Activated naive CD4-positive, alpha-beta T cell treated with anti-CD3 and anti-CD28 coated beads, Interleukin-2, amount 10 ng/mL, durations not matched to agents 7 days and 5 days (primary cell): ENCODE data around the gene TMBIM6.
A peak's percentile ranks its signal among the peaks of the same experiment; 100 is the strongest.
"Not testable (repeated sequence)": the region's sequence is repeated elsewhere in the genome, so short reads cannot be mapped to it uniquely, and the experiment has no call there.

ENCODE experiments used
- CTCF ChIA-PET: fragments of 350-600 bp; sonication (Branson Sonifier 250); formaldehyde crosslinking; loops from one replicate; lab custom pipeline; 2021; ENCODE audit warnings: antibody characterized with exemption; lab: Charles Lee
- DNase-seq: peaks from one replicate; pipeline ENCODE4 v3.0.0-alpha.2; 2020
- H3K27ac Mint-ChIP-seq: one replicate; pipeline ENCODE4 v1.8.0; 2021; ENCODE audit warnings: mild to moderate bottlenecking, moderate library complexity, mixed read lengths
- H3K27me3 Mint-ChIP-seq: one replicate; pipeline ENCODE4 v1.8.0; 2021; ENCODE audit warnings: mild to moderate bottlenecking, mixed read lengths
- H3K36me3 Mint-ChIP-seq: one replicate; pipeline ENCODE4 v1.8.0; 2021; ENCODE audit warnings: mixed read lengths
- H3K4me1 Mint-ChIP-seq: one replicate; pipeline ENCODE4 v1.8.0; 2021; ENCODE audit warnings: mixed read lengths
- H3K4me3 Mint-ChIP-seq: one replicate; pipeline ENCODE4 v1.8.0; 2021; ENCODE audit warnings: mild to moderate bottlenecking, moderate library complexity, mixed read lengths
- H3K9me3 Mint-ChIP-seq: one replicate; pipeline ENCODE4 v1.8.0; 2021; ENCODE audit warnings: mixed read lengths

TMBIM6 gene

GRCh38 chr12:49738721-49739120 is 2.6 kb upstream of the TMBIM6 start:
- CTCF ChIA-PET, result interaction anchor here (1.1 to 3.2 kb wide), 2 partner anchors 24 to 39 kb away, joined by 8 to 16 read pairs; no protein-coding TSS in a partner anchor
- H3K27ac Mint-ChIP-seq, H3K4me3 Mint-ChIP-seq, DNase-seq, H3K9me3 Mint-ChIP-seq: not testable (repeated sequence)
- H3K36me3 Mint-ChIP-seq, result peaks cover 15% of the 10 kb centered on the region
- peaks cover 27% of the 10 kb centered on the region for H3K4me1 Mint-ChIP-seq
- peaks cover 18% of the 10 kb centered on the region for H3K27me3 Mint-ChIP-seq

GRCh38 chr12:49740277-49740676 is 1.1 kb upstream of the TMBIM6 start:
- not testable (repeated sequence) for H3K4me3 Mint-ChIP-seq, H3K27ac Mint-ChIP-seq, DNase-seq, H3K9me3 Mint-ChIP-seq, H3K27me3 Mint-ChIP-seq
- CTCF ChIA-PET, result interaction anchor here (1.1 to 3.2 kb wide), 12 partner anchors 8 to 330 kb away, joined by 3 to 42 read pairs (median 6); partner anchors contain the start of gene BCDIN3D
- Mint-ChIP-seq H3K4me1 (peaks cover 39% of the 10 kb centered on the region), H3K36me3 (peaks cover 29% of the 10 kb centered on the region)

- peaks cover 37% of the 10 kb centered on the region for H3K36me3 Mint-ChIP-seq
- peak overlapping the region; percentile 97 for H3K27ac Mint-ChIP-seq
- H3K27me3 Mint-ChIP-seq, result peaks cover 4% of the 10 kb centered on the region
- DNase-seq, result peak; percentile 93
- CTCF ChIA-PET, result interaction anchor here (0.5 to 3.2 kb wide), 27 partner anchors 7 to 550 kb away, joined by 3 to 42 read pairs (median 5); partner anchors contain the start of genes BCDIN3D and FMNL3
- H3K4me1 Mint-ChIP-seq, result peaks cover 48% of the 10 kb centered on the region
- H3K9me3 Mint-ChIP-seq, result no peaks in the 10 kb centered on the region
- peak overlapping the region; percentile 80 for H3K4me3 Mint-ChIP-seq
Observed at GRCh38 chr12:49741882-49742620, 694 bp downstream of the TMBIM6 start.

- H3K9me3 Mint-ChIP-seq, result no peaks in the 10 kb centered on the region
- H3K27ac Mint-ChIP-seq, result no peak overlapping the region
- peaks cover 65% of the 10 kb centered on the region for H3K4me1 Mint-ChIP-seq
- CTCF ChIA-PET, result interaction anchor here (1.2 to 2.2 kb wide), 4 partner anchors 13 to 107 kb away, joined by 3 to 11 read pairs (median 6); no protein-coding TSS in a partner anchor
- no peaks in the 10 kb centered on the region for H3K27me3 Mint-ChIP-seq
- no peak for DNase-seq
- H3K4me3 Mint-ChIP-seq, result no peak overlapping the region
- H3K36me3 Mint-ChIP-seq, result peaks cover 47% of the 10 kb centered on the region
Observed at GRCh38 chr12:49744363-49744885, 3.1 kb downstream of the TMBIM6 start.

- Mint-ChIP-seq H3K9me3 (no peaks in the 10 kb centered on the region), H3K4me3 (no peak overlapping the region), H3K27me3 (no peaks in the 10 kb centered on the region), H3K36me3 (peaks cover 63% of the 10 kb centered on the region), H3K27ac (peak overlapping the region; percentile 65), H3K4me1 (peaks cover 76% of the 10 kb centered on the region)
- CTCF ChIA-PET, result interaction anchor here (1.5 to 3.6 kb wide), 5 partner anchors 9 to 111 kb away, joined by 5 to 20 read pairs (median 10); no protein-coding TSS in a partner anchor
- no peak for DNase-seq
Observed at GRCh38 chr12:49748306-49748705, 6.9 kb downstream of the TMBIM6 start.

- Mint-ChIP-seq H3K9me3 (no peaks in the 10 kb centered on the region), H3K27ac (peak overlapping the region; percentile 42), H3K36me3 (peaks cover 63% of the 10 kb centered on the region), H3K4me1 (peaks cover 76% of the 10 kb centered on the region), H3K27me3 (no peaks in the 10 kb centered on the region), H3K4me3 (no peak overlapping the region)
- CTCF ChIA-PET, result interaction anchor here (1.0 to 3.6 kb wide), 6 partner anchors 8 to 111 kb away, joined by 3 to 20 read pairs (median 8); partner anchors contain the start of gene TMBIM6
- no peak for DNase-seq
Observed at GRCh38 chr12:49748800-49749199, 7.4 kb downstream of the TMBIM6 start.

GRCh38 chr12:49750027-49750995 is 9.0 kb downstream of the TMBIM6 start:
- CTCF ChIA-PET, result interaction anchor here (1.0 to 3.6 kb wide), 5 partner anchors 9 to 392 kb away, joined by 3 to 20 read pairs (median 6); partner anchors contain the start of gene TMBIM6
- no peaks in the 10 kb centered on the region for H3K9me3 Mint-ChIP-seq
- no peaks in the 10 kb centered on the region for H3K27me3 Mint-ChIP-seq
- peak; percentile 37 for DNase-seq
- peaks cover 62% of the 10 kb centered on the region for H3K36me3 Mint-ChIP-seq
- H3K4me1 Mint-ChIP-seq, result peaks cover 66% of the 10 kb centered on the region
- peak overlapping the region; percentile 10 for H3K4me3 Mint-ChIP-seq
- H3K27ac Mint-ChIP-seq, result peak overlapping the region; percentile 78

GRCh38 chr12:49750996-49751393 is 9.6 kb downstream of the TMBIM6 start:
- Mint-ChIP-seq H3K4me3 (no peak overlapping the region), H3K36me3 (peaks cover 65% of the 10 kb centered on the region), H3K9me3 (no peaks in the 10 kb centered on the region), H3K4me1 (peaks cover 66% of the 10 kb centered on the region), H3K27me3 (no peaks in the 10 kb centered on the region), H3K27ac (peak overlapping the region; percentile 78)
- DNase-seq, result no peak
- CTCF ChIA-PET, result no interaction called here

- Mint-ChIP-seq H3K27ac (peak overlapping the region; percentile 91), H3K27me3 (no peaks in the 10 kb centered on the region), H3K4me1 (peaks cover 42% of the 10 kb centered on the region), H3K9me3 (no peaks in the 10 kb centered on the region), H3K4me3 (no peak overlapping the region), H3K36me3 (peaks cover 68% of the 10 kb centered on the region)
- no peak for DNase-seq
- CTCF ChIA-PET, result interaction anchor here (0.7 to 4.9 kb wide), 21 partner anchors 9 to 430 kb away, joined by 3 to 42 read pairs (median 4); partner anchors contain the start of genes NCKAP5L and TMBIM6
Observed at GRCh38 chr12:49761677-49762467, 20.5 kb downstream of the TMBIM6 start.

GRCh38 chr12:49762468-49762847 is 21.1 kb downstream of the TMBIM6 start:
- Mint-ChIP-seq H3K4me1 (peaks cover 42% of the 10 kb centered on the region), H3K27ac (peak overlapping the region; percentile 91), H3K4me3 (no peak overlapping the region), H3K36me3 (peaks cover 63% of the 10 kb centered on the region), H3K27me3 (peaks cover 3% of the 10 kb centered on the region), H3K9me3 (no peaks in the 10 kb centered on the region)
- CTCF ChIA-PET, result interaction anchor here (0.7 to 4.9 kb wide), 22 partner anchors 10 to 431 kb away, joined by 3 to 42 read pairs (median 4); partner anchors contain the start of genes NCKAP5L and TMBIM6
- peak; percentile 40 for DNase-seq

- peak overlapping the region; percentile 19 for H3K4me3 Mint-ChIP-seq
- CTCF ChIA-PET, result interaction anchor here (0.7 to 4.9 kb wide), 21 partner anchors 10 to 244 kb away, joined by 3 to 42 read pairs (median 6); partner anchors contain the start of genes NCKAP5L and TMBIM6
Observed at GRCh38 chr12:49763006-49763591, 21.7 kb downstream of the TMBIM6 start.

GRCh38 chr12:49764126-49764525 is 22.8 kb downstream of the TMBIM6 start:
- peaks cover 7% of the 10 kb centered on the region for H3K27me3 Mint-ChIP-seq
- CTCF ChIA-PET, result interaction anchor here (0.7 to 4.9 kb wide), 9 partner anchors 10 to 103 kb away, joined by 3 to 42 read pairs (median 6); partner anchors contain the start of gene TMBIM6
- no peaks in the 10 kb centered on the region for H3K9me3 Mint-ChIP-seq
- H3K27ac Mint-ChIP-seq, result peak overlapping the region; percentile 91
- no peak overlapping the region for H3K4me3 Mint-ChIP-seq
- peaks cover 44% of the 10 kb centered on the region for H3K4me1 Mint-ChIP-seq
- peaks cover 46% of the 10 kb centered on the region for H3K36me3 Mint-ChIP-seq
- no peak for DNase-seq

More at GRCh38 chr12:49763006-49763591, 21.7 kb downstream of the TMBIM6 start:
- DNase-seq, result peak; percentile 87
- H3K36me3 Mint-ChIP-seq, result peaks cover 57% of the 10 kb centered on the region
- peak overlapping the region; percentile 91 for H3K27ac Mint-ChIP-seq
- peaks cover 7% of the 10 kb centered on the region for H3K27me3 Mint-ChIP-seq
- no peaks in the 10 kb centered on the region for H3K9me3 Mint-ChIP-seq
- peaks cover 44% of the 10 kb centered on the region for H3K4me1 Mint-ChIP-seq
